Transverse colon (tissue), 4 donors: Measurements from ENCODE around the gene LRRC4. TPM values are rescaled to one million over a fixed set of nuclear protein-coding genes. Genes with fewer than 3 reads are reported as not detected.

Source experiments
- DNase-seq: peaks from one replicate; pipeline ENCODE4 v3.0.0-alpha.2; 2019
- H3K27ac ChIP-seq, 4 donors: fragments of 200-600 bp; sonication (generic); 2 replicates each; pipeline ENCODE4 v1.5.1; 2016 to 2018; ENCODE audit warnings: inconsistent platforms in 4 of 4
- H3K27me3 ChIP-seq: fragments of 200-600 bp; sonication (generic); 2 replicates; pipeline ENCODE4 v1.5.1; 2017; ENCODE audit warnings: inconsistent platforms
- H3K36me3 ChIP-seq, 4 donors: fragments of 200-600 bp; sonication (generic); 2 replicates each; pipeline ENCODE4 v1.5.1; 2017 to 2019; ENCODE audit warnings: inconsistent platforms in 4 of 4
- H3K4me1 ChIP-seq, 4 donors: fragments of 200-600 bp; sonication (generic); 2 replicates each; pipeline ENCODE4 v1.5.1; 2017 to 2020; ENCODE audit warnings: inconsistent platforms in 4 of 4
- H3K4me3 ChIP-seq, 4 donors: fragments of 200-600 bp; sonication (generic); 1 replicate in 1 of 4; 2 replicates in 3 of 4; pipeline versions ENCODE4 v1.5.1 to v1.6.1; 2017 to 2019; ENCODE audit warnings: inconsistent platforms in 4 of 4
- H3K9me3 ChIP-seq, 2 donors: fragments of 200-600 bp; sonication (generic); 2 replicates each; pipeline ENCODE4 v1.5.1; 2017 to 2019; ENCODE audit warnings: inconsistent platforms in 2 of 2
- CTCF ChIP-seq, 5 experiments: fragments of 200-600 bp in 3 of 5; fragments of 450-650 bp in 2 of 5; sonication (generic) in 3 of 5; IDR thresholded peaks; 1 replicate in 2 of 5; 2 replicates in 3 of 5; pipeline ENCODE4 v1.5.1; 2016 to 2017; ENCODE audit warnings: antibody characterized with exemption in 5 of 5, inconsistent platforms in 3 of 5, mild to moderate bottlenecking in 2 of 5, moderate library complexity in 1 of 5
- EP300 ChIP-seq: sonication (generic); formaldehyde crosslinking; IDR thresholded peaks from one replicate; pipeline ENCODE4 v1.6.1; 2017; ENCODE audit warnings: antibody characterized with exemption, low read depth
- POLR2A ChIP-seq: fragments of 450-650 bp; IDR thresholded peaks from one replicate; pipeline ENCODE4 v1.6.1; 2016; ENCODE audit warnings: antibody characterized with exemption, mild to moderate bottlenecking, moderate library complexity
- POLR2AphosphoS5 ChIP-seq, 3 donors: sonication (generic); formaldehyde crosslinking; IDR thresholded peaks; one replicate each; pipeline ENCODE4 v1.6.1; 2016; ENCODE audit warnings: antibody characterized with exemption in 3 of 3
- WGBS, 2 donors: methylation state at CpG; one replicate each; pipeline ENCODE4 v1.1.5; 2018; ENCODE audit warnings: low coverage in 1 of 2; 5-methylcytosine and 5-hydroxymethylcytosine counted together
- in situ Hi-C, 4 donors: fragments of 200-750 bp; cut with MboI; loops; one replicate each; pipeline versions ENCODE4 v1.15.0 to v1.15.1; 2017; ENCODE audit warnings: low sequenced_read_pairs in 3 of 4, low pct_ligation_motif_present in 1 of 4, low pct_unique_long_range_greater_than_20kb in 1 of 4
- intact Hi-C: fragments of 100-400 bp; cut with DNase I; formaldehyde crosslinking; loops from one replicate; pipeline ENCODE4 v1.15.1; 2023; ENCODE audit warnings: low total_unique reads
- total RNA-seq, 4 donors: library from RNA; depleted of rRNA; stranded (reverse); fragments of >200 nt; gene quantifications; one replicate each; pipeline ENCODE4 v1.1.0, GENCODE V29; 2016

LRRC4 gene
- total RNA-seq, 4 donors from 2014 or later: 0.20 to 1.2 (median 0.96) TPM

- Histone ChIP-seq H3K27me3 (no peaks in the 10 kb centered on the region), H3K36me3 (no peaks in the 10 kb centered on the region), H3K27ac (peak overlapping the region in 1 of 4 donors; percentile 52), H3K4me1 (peaks cover 0 to 9% (median 4%) of the 10 kb centered on the region in 4 donors), H3K9me3 (no peaks in the 10 kb centered on the region), H3K4me3 (no peak overlapping the region)
- intact Hi-C loops: no loop called here
- in situ Hi-C loops: no loop called here
- 90 to 91% methylated on average over 11 of the region's 11 CpGs for WGBS, 2 donors
- DNase-seq: no peak
- TF ChIP-seq POLR2A (no peak), POLR2AphosphoS5 (IDR thresholded peaks at IDR 0.05) (no peak), CTCF (IDR thresholded peaks at IDR 0.05) (no peak), EP300 (no peak)
These were observed 34.8 kb downstream of the LRRC4 start for GRCh38 chr7:127996253-127997071.

DNA sequence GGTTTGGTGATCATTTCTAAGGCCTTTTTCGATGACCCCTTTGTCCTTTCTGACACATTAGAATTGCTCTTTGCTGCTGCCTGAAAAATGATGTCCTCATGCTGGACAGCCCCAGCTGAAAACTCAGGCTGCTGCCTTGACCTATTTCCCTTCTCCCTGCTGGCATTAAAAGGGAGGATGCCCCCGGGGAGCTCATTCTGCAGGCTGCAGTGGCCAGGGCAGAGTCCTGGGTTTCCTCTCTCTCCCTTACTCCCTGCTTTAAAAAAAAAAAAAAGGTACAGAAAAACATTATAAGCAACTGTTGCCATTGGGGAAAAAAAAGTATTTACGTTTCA, 35.4 kb downstream of the LRRC4 start:
- WGBS, 2 donors: 47 to 79% methylated on average over 2 to 3 of the region's 3 CpGs

DNA sequence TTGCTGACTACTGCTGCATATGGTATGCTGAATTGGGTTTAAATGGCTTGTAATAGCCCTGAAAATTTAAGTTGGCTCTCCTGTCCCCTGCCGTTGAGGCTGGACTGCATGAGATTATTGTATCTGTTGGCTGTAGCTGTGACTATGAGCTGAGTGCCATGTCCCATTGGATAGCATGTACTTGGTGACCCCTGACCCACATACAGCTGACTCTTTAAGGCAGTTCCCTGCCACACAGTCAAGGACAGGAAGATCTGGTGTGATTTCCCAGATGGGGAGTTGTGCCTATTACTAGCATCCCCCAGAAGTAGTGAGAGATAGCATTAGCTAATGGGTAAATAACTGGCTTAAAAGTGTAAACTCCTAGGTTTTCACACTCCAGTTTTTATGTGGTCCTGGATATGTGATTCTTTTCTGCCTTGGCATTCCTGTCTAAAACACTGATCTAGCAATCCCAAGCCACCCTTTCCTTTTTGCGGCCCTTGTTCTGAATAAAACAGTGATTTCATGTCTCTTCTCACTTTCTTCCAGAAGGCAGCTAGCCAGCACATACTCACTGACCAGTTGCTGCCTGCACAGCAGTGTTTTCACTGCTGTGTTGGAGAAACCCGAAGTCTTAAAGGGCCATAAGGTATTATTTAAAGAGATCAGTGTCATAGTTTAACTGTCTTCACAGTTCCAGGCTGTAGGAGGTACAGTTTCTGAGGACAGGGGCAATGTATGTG, 35.9 kb downstream of the LRRC4 start:
- DNase-seq: no peak
- Histone ChIP-seq H3K27ac (peak overlapping the region in 2 of 4 donors; percentile 1 to 52), H3K27me3 (no peaks in the 10 kb centered on the region), H3K9me3 (no peaks in the 10 kb centered on the region), H3K4me1 (peaks cover 0 to 8% (median 3%) of the 10 kb centered on the region in 4 donors), H3K36me3 (no peaks in the 10 kb centered on the region), H3K4me3 (no peak overlapping the region)
- WGBS, 2 donors: 60 to 62% methylated on average over 1 to 3 of the region's 3 CpGs
- TF ChIP-seq EP300: no peak
- no peak for TF ChIP-seq POLR2A
- TF ChIP-seq CTCF (IDR thresholded peaks at IDR 0.05): no peak
- no peak for TF ChIP-seq POLR2AphosphoS5 (IDR thresholded peaks at IDR 0.05)
- intact Hi-C loops: no loop called here
- in situ Hi-C loops: no loop called here

More for the DNA sequence above, 35.4 kb downstream of the LRRC4 start:
- intact Hi-C loops (no loop called here), in situ Hi-C loops (no loop called here)
- DNase-seq: no peak
- Histone ChIP-seq H3K4me1 (peaks cover 0 to 9% (median 4%) of the 10 kb centered on the region in 4 donors), H3K4me3 (no peak overlapping the region), H3K27ac (peak overlapping the region in 1 of 4 donors; percentile 52), H3K9me3 (no peaks in the 10 kb centered on the region), H3K36me3 (no peaks in the 10 kb centered on the region), H3K27me3 (no peaks in the 10 kb centered on the region)
- TF ChIP-seq POLR2A: no peak
- no peak for TF ChIP-seq POLR2AphosphoS5 (IDR thresholded peaks at IDR 0.05)
- no peak for TF ChIP-seq CTCF (IDR thresholded peaks at IDR 0.05)
- no peak for TF ChIP-seq EP300

DNA sequence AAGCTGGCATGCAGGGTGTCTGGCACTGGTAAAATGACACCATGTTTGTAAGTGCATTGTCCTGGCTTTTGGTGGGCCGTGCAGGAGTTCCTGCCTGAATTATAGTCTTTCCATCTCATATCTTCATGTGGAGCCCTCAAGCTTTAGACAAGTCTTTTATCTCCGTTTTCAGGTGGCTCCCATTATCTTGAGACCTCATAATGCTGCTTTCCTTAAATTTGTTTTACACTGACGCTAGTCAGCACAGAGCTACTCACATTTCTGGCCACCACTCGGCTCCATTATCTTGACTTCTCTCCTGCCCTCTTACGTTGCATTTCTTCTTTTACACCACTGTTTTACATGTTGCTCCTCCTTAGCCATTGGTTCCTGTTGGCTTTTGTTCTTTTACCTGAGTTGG, 37.2 kb downstream of the LRRC4 start:
- Histone ChIP-seq H3K9me3 (no peaks in the 10 kb centered on the region), H3K27me3 (no peaks in the 10 kb centered on the region), H3K4me3 (no peak overlapping the region), H3K27ac (no peak overlapping the region), H3K4me1 (peaks cover 0 to 8% (median 3%) of the 10 kb centered on the region in 4 donors), H3K36me3 (no peaks in the 10 kb centered on the region)
- no peak for TF ChIP-seq POLR2A
- no peak for TF ChIP-seq POLR2AphosphoS5 (IDR thresholded peaks at IDR 0.05)
- no peak for TF ChIP-seq EP300
- no peak for TF ChIP-seq CTCF (IDR thresholded peaks at IDR 0.05)
- no peak for DNase-seq
- in situ Hi-C loops (no loop called here), intact Hi-C loops (no loop called here)
- 94 to 96% methylated on average over 4 to 5 of the region's 5 CpGs for whole genome bisulfite sequencing, 2 donors
